Measurements from ENCODE around the gene TENM4.

TENM4 gene

DNA sequence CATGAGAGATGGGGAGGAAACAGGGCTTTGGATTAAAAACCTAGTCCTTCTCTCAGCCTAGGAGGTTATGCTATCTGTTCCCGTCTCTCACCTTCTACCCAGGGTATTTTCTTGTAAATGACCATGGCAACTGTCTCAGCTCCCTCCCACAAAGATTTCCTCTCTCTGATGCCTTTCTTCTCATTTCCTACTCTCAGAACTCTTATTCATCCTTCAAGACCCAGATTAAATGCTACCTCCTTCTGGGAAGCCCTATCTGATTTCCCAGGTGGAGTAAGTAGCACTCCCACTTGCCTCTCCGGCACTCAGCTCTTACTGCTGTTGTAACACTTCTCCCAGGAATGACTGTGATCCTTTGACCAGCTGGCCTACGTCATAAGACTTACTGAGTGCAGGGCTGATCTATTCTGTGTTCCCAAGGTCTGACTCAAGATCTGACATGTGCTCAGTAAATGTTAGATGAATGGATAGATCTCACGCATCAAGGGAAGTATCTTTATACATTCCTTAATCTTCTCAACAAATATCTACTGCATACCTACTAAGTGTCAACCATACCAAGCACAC lies 175.0 kb downstream of the TENM4 start:
- no peak overlapping the region for H3K4me3 ChIP-seq (ENCODE audit: low read depth, low read length)
- POLR2A ChIA-PET, result no interaction called here
- no peak for DNase-seq (ENCODE audit: low read depth, low spot score)
- CTCF ChIA-PET, result interaction anchor here (1.5 kb wide), 2 partner anchors 10 to 621 kb away, joined by 3 to 4 read pairs; no protein-coding TSS in a partner anchor
- TF ChIP-seq CTCF (IDR thresholded peaks at IDR 0.05; ENCODE audit: insufficient read depth, low read length, missing control alignments), result no peak

GRCh38 chr11:79264284-79264683 lies 176.5 kb downstream of the TENM4 start:
- no peak for DNase-seq (ENCODE audit: low read depth, low spot score)
- TF ChIP-seq CTCF (IDR thresholded peaks at IDR 0.05; ENCODE audit: insufficient read depth, low read length, missing control alignments), result no peak
- H3K4me3 ChIP-seq (ENCODE audit: low read depth, low read length), result no peak overlapping the region
- CTCF ChIA-PET, result no interaction called here
- POLR2A ChIA-PET, result no interaction called here

DNA sequence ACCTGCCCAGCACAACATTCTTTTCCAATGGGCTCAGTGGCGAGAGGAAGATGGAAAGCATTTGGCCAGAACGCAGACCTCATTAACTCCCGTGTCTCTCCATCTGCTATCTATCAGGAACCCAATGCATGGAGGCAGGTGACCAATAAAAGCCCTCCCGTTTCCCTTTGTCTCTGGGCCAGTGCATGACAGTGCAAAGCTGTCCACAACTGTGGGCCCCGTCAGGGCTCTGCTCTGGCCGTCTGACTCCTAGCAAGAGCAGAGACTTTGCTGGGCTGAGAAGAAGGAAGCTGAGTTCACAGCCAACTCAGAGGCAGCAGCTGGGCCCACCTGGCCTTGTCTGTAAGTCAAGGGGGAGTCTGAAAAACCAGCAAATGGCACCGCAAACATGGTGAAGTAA lies 177.8 kb downstream of the TENM4 start:
- no peak for DNase-seq (ENCODE audit: low read depth, low spot score)
- TF ChIP-seq CTCF (IDR thresholded peaks at IDR 0.05; ENCODE audit: insufficient read depth, low read length, missing control alignments), result no peak
- H3K4me3 ChIP-seq (ENCODE audit: low read depth, low read length), result no peak overlapping the region
- CTCF ChIA-PET, result interaction anchor here (1.1 to 1.2 kb wide), 2 partner anchors 12 to 230 kb away, joined by 3 read pairs; no protein-coding TSS in a partner anchor
- POLR2A ChIA-PET, result no interaction called here

- POLR2A ChIA-PET, result no interaction called here
- CTCF ChIA-PET, result interaction anchor here (1.1 to 1.2 kb wide), 2 partner anchors 11 to 231 kb away, joined by 3 read pairs; no protein-coding TSS in a partner anchor
- H3K4me3 ChIP-seq (ENCODE audit: low read depth, low read length), result no peak overlapping the region
- DNase-seq (ENCODE audit: low read depth, low spot score), result no peak
- TF ChIP-seq CTCF (IDR thresholded peaks at IDR 0.05; ENCODE audit: insufficient read depth, low read length, missing control alignments), result no peak
These were observed 178.6 kb downstream of the TENM4 start for GRCh38 chr11:79262221-79262620.

GRCh38 chr11:79261684-79262083 lies 179.1 kb downstream of the TENM4 start:
- POLR2A ChIA-PET, result no interaction called here
- DNase-seq (ENCODE audit: low read depth, low spot score), result no peak
- CTCF ChIA-PET, result interaction anchor here (1.0 kb wide), 1 partner anchor 13 kb away, joined by 3 read pairs; no protein-coding TSS in a partner anchor
- H3K4me3 ChIP-seq (ENCODE audit: low read depth, low read length), result no peak overlapping the region
- no peak for TF ChIP-seq CTCF (IDR thresholded peaks at IDR 0.05; ENCODE audit: insufficient read depth, low read length, missing control alignments)

DNA sequence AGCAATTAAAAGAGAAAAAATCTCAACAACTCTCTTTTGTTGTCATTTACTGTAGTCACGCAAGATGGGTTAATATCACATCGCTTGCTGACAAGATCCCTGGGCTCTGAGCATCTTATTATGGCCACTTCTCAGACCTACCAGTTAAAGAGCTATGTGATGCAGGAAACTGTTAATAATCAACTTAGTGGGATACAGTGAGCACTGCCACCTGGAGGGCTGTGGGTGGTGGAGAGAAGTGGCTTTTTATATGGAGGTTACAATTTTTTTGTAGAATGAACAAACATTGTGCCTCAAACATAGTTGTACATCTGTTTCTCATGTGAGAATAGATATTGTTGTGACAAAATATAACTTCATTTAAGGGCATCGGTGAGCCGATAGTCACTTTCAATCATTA lies 181.0 kb downstream of the TENM4 start:
- DNase-seq (ENCODE audit: low read depth, low spot score), result no peak
- CTCF ChIA-PET, result interaction anchor here (1.0 kb wide), 1 partner anchor 478 kb away, joined by 3 read pairs; no protein-coding TSS in a partner anchor

More for the DNA sequence above, 181.0 kb downstream of the TENM4 start:
- peak; percentile 12 for TF ChIP-seq CTCF (IDR thresholded peaks at IDR 0.05; ENCODE audit: insufficient read depth, low read length, missing control alignments)
- POLR2A ChIA-PET, result no interaction called here
- H3K4me3 ChIP-seq (ENCODE audit: low read depth, low read length), result no peak overlapping the region
